PC-9 (cell line): ENCODE measurements around the gene PSMD14. TPM values are rescaled to one million over a fixed set of nuclear protein-coding genes. Genes with fewer than 3 reads are reported as not detected.

ENCODE experiments used
- BruUV-seq: library from RNA; stranded (reverse); fragments of 400-500 nt; replicated peaks from 2 replicates; lab custom pipeline; 2021; lab: Mats Ljungman, UMichigan
- CTCF ChIA-PET: fragments of 300-600 bp; sonication (Branson Sonifier 250); formaldehyde crosslinking; loops from one replicate; lab custom pipeline; 2022; ENCODE audit warnings: antibody characterized with exemption; lab: Charles Lee
- POLR2A ChIA-PET: fragments of 300-600 bp; sonication (Branson Sonifier 250); formaldehyde crosslinking; loops from one replicate; lab custom pipeline; 2022; ENCODE audit warnings: antibody characterized with exemption; ENCODE audit not compliant: unreplicated experiment; lab: Charles Lee
- DNase-seq, 2 experiments: peaks; one replicate each; pipeline versions ENCODE4 v3.0.0 to v3.0.0-alpha.2; 2015 to 2022; ENCODE audit warnings: mixed read lengths in 1 of 2
- H2AFZ ChIP-seq: fragments of 200-600 bp; sonication (generic); 2 replicates; pipeline ENCODE4 v1.8.1; 2017; ENCODE audit warnings: antibody characterized with exemption
- H3F3A ChIP-seq: fragments of 200-600 bp; sonication (generic); 2 replicates; pipeline ENCODE4 v1.8.1; 2017; ENCODE audit warnings: antibody characterized with exemption, mild to moderate bottlenecking, low read depth; ENCODE audit not compliant: insufficient read depth
- H3K27ac ChIP-seq: fragments of 200-600 bp; sonication (generic); 2 replicates; pipeline ENCODE4 v1.6.1; 2016; ENCODE audit warnings: mixed run types
- H3K27me3 ChIP-seq: fragments of 200-600 bp; sonication (generic); 2 replicates; pipeline ENCODE4 v1.6.1; 2016; ENCODE audit warnings: low read depth, mixed run types; ENCODE audit not compliant: insufficient read depth
- H3K36me3 ChIP-seq: fragments of 200-600 bp; sonication (generic); 2 replicates; pipeline ENCODE4 v1.6.1; 2016; ENCODE audit warnings: low read depth, mixed run types
- H3K4me1 ChIP-seq: fragments of 200-600 bp; sonication (generic); replicated peaks from 2 replicates; pipeline ENCODE4 v1.6.1; 2016; ENCODE audit warnings: mixed run types; ENCODE audit not compliant: insufficient read depth
- H3K4me2 ChIP-seq: fragments of 200-600 bp; sonication (generic); 2 replicates; pipeline ENCODE4 v1.6.1; 2017; ENCODE audit warnings: mixed run types
- H3K4me3 ChIP-seq: fragments of 200-600 bp; sonication (generic); 2 replicates; pipeline ENCODE4 v1.6.1; 2016; ENCODE audit warnings: mixed run types
- H3K79me2 ChIP-seq: fragments of 200-600 bp; sonication (generic); 2 replicates; pipeline ENCODE4 v1.6.1; 2017; ENCODE audit warnings: low read depth, mixed run types
- H3K9me2 ChIP-seq: fragments of 200-600 bp; sonication (generic); 2 replicates; pipeline ENCODE4 v1.8.1; 2017; ENCODE audit warnings: mild to moderate bottlenecking; ENCODE audit not compliant: insufficient read depth
- H3K9me3 ChIP-seq: fragments of 200-600 bp; sonication (generic); 2 replicates; pipeline ENCODE4 v1.8.1; 2016; ENCODE audit warnings: low read depth; ENCODE audit not compliant: insufficient read depth
- H4K20me1 ChIP-seq: fragments of 200-600 bp; sonication (generic); 2 replicates; pipeline ENCODE4 v1.8.1; 2017; ENCODE audit not compliant: insufficient read depth
- EZH2 ChIP-seq: fragments of 200-600 bp; sonication (generic); IDR thresholded peaks from 2 replicates; pipeline ENCODE4 v1.8.0; 2017; ENCODE audit warnings: antibody characterized with exemption, low read depth
- intact Hi-C: fragments of 100-400 bp; cut with micrococcal nuclease; formaldehyde crosslinking; loops from one replicate; pipeline ENCODE4 v1.10.0; 2022; ENCODE audit not compliant: unreplicated experiment
- total RNA-seq: library from RNA; stranded (reverse); gene quantifications from 2 replicates; pipeline ENCODE4 v1.2.3, GENCODE V29; 2021
- TF ChIP-seq, protein P1 (sequence below): fragments of 200-600 bp; sonication (generic); conservative IDR thresholded peaks from 2 replicates; pipeline ENCODE4 v1.6.1; 2017; ENCODE audit warnings: mixed run types, antibody characterized with exemption, mild to moderate bottlenecking, moderate library complexity

PSMD14 gene
- total RNA-seq, 1 experiment from 2014 or later, result 58.8 TPM

- ChIA-PET CTCF (no interaction called here), POLR2A (no interaction called here)
- H3K9me2 ChIP-seq, result no peaks in the 10 kb centered on the region
- no peaks in the 10 kb centered on the region for H3K36me3 ChIP-seq
- no peak overlapping the region for H3K4me2 ChIP-seq
- no peaks in the 10 kb centered on the region for H3K9me3 ChIP-seq
- H3K4me1 ChIP-seq, result no peaks in the 10 kb centered on the region
- no peak overlapping the region for H3K4me3 ChIP-seq
- peaks cover 71% of the 10 kb centered on the region for H3K79me2 ChIP-seq
- no peaks in the 10 kb centered on the region for H3F3A ChIP-seq
- no peak for DNase-seq
- intact Hi-C loops, result no loop called here
- 0 out of 2 replicates have a peak, but pooled peaks cover 4% of the 10 kb centered on the region for H4K20me1 ChIP-seq
- TF ChIP-seq, protein P1, sequence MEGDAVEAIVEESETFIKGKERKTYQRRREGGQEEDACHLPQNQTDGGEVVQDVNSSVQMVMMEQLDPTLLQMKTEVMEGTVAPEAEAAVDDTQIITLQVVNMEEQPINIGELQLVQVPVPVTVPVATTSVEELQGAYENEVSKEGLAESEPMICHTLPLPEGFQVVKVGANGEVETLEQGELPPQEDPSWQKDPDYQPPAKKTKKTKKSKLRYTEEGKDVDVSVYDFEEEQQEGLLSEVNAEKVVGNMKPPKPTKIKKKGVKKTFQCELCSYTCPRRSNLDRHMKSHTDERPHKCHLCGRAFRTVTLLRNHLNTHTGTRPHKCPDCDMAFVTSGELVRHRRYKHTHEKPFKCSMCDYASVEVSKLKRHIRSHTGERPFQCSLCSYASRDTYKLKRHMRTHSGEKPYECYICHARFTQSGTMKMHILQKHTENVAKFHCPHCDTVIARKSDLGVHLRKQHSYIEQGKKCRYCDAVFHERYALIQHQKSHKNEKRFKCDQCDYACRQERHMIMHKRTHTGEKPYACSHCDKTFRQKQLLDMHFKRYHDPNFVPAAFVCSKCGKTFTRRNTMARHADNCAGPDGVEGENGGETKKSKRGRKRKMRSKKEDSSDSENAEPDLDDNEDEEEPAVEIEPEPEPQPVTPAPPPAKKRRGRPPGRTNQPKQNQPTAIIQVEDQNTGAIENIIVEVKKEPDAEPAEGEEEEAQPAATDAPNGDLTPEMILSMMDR, result no peak
- TF ChIP-seq EZH2, result no peak
- no peaks in the 10 kb centered on the region for H3K27me3 ChIP-seq
- no peak overlapping the region for H2AFZ ChIP-seq
- H3K27ac ChIP-seq, result no peak overlapping the region
- no TSS peak for BruUV-seq
These were observed 36.5 kb downstream of the PSMD14 start for GRCh38 chr2:161344692-161345091.

- H3K27ac ChIP-seq, result no peak overlapping the region
- 0 out of 2 replicates have a peak, but pooled peaks cover 2% of the 10 kb centered on the region for H3F3A ChIP-seq
- H2AFZ ChIP-seq, result no peak overlapping the region
- H3K79me2 ChIP-seq, result peaks cover 83% of the 10 kb centered on the region
- no peaks in the 10 kb centered on the region for H3K36me3 ChIP-seq
- no peaks in the 10 kb centered on the region for H3K27me3 ChIP-seq
- intact Hi-C loops, result no loop called here
- H3K9me2 ChIP-seq, result no peaks in the 10 kb centered on the region
- DNase-seq, result no peak
- H3K4me1 ChIP-seq, result no peaks in the 10 kb centered on the region
- H3K9me3 ChIP-seq, result no peaks in the 10 kb centered on the region
- H4K20me1 ChIP-seq, result no peaks in the 10 kb centered on the region
- H3K4me3 ChIP-seq, result no peak overlapping the region
- no peak overlapping the region for H3K4me2 ChIP-seq
- ChIA-PET POLR2A (interaction anchor here (0.7 kb wide), 1 partner anchor 1223 kb away, joined by 3 read pairs; no protein-coding TSS in a partner anchor), CTCF (no interaction called here)
- no TSS peak for BruUV-seq
- TF ChIP-seq EZH2, result no peak
- TF ChIP-seq, protein P1, result no peak
These were observed 43.5 kb downstream of the PSMD14 start for GRCh38 chr2:161351678-161352077.

DNA sequence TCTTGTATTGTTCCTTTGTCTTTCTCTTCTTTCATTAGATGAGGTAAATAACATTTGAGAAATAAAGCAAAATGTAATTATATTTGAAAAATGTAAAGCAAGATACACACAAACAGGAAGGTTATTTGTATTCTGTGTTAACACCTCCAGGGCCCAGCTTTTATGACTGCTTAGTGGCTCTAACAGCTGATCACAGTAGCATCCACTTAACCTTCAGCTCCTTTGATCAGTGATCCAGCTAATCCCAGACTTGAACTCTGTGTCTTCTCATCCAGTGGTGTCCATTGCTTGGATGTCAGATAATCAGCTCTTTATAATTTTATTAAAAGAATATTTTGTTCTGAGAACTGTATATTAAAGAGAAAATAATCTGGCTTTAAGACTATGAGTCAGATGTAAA, 44.5 kb downstream of the PSMD14 start:
- Histone ChIP-seq H3K27me3 (no peaks in the 10 kb centered on the region), H3K4me3 (no peak overlapping the region), H2AFZ (no peak overlapping the region), H3K9me3 (no peaks in the 10 kb centered on the region), H3K9me2 (no peaks in the 10 kb centered on the region), H3K4me1 (no peaks in the 10 kb centered on the region), H3F3A (0 out of 2 replicates have a peak, but pooled peaks cover 2% of the 10 kb centered on the region), H3K36me3 (no peaks in the 10 kb centered on the region), H4K20me1 (no peaks in the 10 kb centered on the region), H3K4me2 (no peak overlapping the region), H3K79me2 (peaks cover 79% of the 10 kb centered on the region), H3K27ac (no peak overlapping the region)
- TF ChIP-seq, protein P1, result no peak
- TF ChIP-seq EZH2, result no peak
- CTCF ChIA-PET, result no interaction called here
- intact Hi-C loops, result no loop called here
- DNase-seq, result no peak
- BruUV-seq, result no TSS peak
- POLR2A ChIA-PET, result no interaction called here
